HG03097 (cell line): Measurements from ENCODE around the gene NPAS2.

Experiments used
- ATAC-seq: cut with Tn5 transposase; IDR thresholded peaks from one replicate; pipeline ENCODE4 v1.9.1; 2021; ENCODE audit not compliant: unreplicated experiment, low FRiP score

The NPAS2 gene

DNA sequence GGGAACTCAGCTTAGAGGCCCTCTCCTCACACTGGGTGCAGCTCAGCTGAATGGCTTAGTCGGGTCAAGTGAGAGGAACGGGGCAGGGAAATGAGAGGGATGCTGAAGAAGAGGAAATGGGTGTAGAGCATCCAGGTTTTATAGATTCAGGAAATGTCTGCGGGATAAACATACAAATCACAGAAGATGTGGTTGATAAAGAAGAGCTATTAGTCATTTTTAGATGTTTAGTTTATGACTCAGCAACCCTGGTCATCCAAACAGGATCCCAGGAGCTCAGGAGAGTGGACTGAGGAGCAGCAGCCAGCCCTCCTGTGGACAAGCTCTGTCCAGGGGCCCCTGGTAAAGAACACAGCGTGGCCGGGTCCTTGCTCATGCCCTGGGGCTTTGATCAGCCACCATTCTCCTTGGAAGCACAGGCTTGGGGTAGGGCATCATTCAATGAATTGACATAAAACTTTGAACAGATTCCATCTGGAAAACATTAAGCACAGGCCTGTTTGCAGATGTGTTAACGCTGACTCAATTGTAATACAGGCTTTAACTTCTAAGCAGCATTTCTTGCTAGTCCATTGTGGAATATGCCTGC lies 83.0 kb downstream of the NPAS2 start:
- no peak for ATAC-seq

DNA sequence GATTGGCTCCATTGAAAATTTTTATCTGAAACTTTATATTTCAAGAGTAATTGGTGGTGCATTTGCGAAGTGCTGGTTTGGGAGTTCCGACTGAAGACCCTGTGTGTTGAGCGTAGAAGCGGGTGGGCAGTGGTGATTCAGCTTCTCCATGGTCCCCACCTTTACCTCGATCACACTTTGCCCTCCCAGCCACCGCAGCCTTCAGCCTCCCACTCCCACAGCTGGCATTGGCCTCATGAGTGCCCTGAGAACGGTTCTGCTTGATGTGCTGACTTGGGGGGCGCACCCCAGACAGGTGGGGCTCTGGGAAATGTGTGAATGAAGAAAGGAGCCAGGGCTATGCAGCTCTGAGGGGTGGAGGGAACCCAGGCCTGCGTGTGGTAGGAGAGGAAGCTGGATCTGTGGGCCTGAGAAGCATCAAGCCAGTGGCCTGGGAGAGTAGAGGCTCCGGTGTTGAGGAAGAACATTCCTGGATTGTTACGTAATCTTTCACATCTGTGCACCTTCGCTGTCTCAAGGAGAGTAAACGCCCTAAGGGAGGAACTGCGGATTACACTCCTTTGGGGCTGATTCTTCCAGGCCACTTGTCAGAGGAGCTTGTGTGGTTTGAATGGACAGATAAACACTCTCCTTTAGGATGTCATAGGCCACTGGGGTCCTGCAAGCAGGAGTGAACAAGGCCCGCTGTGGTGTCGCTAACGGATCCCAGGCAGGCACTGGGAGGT lies 83.8 kb downstream of the NPAS2 start:
- no peak for ATAC-seq

DNA sequence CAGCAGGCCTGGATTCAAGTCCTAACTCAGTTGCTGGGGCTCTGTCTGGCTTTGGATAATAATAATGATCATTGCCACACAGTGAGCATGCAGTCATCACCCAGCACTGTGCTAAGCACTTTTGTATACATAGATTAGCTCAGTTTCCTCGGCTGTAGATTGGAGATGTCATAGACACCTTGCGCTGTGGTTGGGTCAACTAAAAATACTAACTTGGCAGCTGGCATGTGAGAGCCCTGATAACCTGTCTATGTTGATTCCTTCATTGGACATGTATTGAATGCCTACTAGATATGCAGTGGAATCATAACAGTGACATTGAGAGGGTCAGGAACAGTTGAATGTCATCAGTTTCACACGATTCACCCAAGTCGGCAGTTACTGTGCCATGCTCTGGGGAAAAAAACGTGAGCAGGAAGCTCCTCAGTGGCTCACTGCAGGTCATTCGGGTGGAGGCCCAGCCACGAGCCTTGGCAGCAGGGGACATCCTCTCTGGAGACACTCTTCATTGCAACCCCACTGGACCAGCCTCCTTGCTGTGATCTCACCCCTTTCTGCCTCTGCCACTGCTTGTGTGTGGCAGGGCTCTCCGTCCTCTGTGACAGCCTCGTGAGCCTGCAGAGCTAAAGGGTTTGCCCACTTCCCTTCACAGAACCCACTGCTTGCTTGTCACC lies 85.3 kb downstream of the NPAS2 start:
- no peak for ATAC-seq

- ATAC-seq, result no peak
Measured at GRCh38 chr2:100906131-100906530, 86.2 kb downstream of the NPAS2 start.

DNA sequence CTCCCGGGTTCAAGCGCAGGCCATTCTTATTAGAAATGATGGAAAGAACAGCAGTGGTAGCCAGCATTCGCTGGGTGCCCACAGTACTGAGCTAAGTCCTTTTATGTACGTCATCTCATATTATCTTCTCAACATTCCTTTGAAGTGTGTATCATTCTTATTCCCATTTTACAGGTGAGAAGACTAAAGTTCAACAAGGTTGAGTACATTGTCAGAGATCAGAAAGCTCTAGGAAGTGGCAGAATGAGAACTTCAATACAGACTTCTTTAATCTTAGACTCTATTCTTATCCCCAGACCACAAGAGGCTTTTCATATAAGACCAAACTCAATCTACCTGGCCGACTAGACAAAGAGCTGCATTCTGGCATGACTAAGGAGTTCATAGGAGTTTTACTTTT lies 86.7 kb downstream of the NPAS2 start:
- no peak for ATAC-seq

DNA sequence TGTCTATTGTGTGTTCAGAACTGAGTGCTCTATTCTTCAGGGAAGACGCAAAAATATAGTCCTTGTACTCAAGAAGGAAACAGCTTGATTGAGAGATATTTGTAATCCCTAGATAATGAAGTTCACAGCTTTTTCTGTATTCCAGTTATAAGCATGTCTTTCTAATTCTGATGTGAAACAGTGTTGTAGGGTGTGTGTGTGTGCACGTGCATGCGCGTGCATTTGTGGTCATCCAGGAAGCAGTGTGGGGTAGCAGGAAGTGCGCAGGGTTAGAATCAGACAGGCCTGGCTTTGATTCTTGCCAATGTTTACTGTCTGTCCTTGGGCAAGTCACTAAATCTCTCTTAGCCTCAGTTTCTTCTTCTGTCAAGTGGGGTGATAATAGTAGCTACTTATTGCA lies 87.9 kb downstream of the NPAS2 start:
- no peak for ATAC-seq

DNA sequence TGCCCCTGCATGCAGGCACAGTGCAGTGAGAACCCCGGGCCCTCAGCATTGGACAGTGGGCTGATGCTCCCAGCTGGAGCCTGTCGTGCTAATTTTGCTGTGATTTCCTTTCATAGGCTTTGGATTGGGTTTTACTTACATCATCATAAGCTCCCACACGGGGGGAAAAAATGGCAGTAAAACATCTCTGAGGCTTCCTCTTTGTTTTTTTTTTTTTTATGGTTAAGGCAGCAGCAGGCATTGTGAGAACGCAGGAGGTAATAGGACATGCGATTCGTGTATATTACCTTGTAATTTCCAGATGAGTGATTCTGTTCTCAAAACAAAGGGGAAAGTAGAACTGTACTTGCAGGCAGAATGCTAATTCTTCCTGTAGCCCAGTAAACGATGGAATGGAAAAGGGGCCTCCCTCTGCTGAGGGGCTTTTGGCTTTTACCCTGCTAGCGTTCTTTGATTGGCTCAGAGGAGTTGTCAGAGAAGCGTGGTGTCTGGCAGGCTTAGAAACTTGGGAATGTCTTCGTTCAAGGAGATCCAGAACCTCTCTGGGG lies 89.7 kb downstream of the NPAS2 start:
- no peak for ATAC-seq

- ATAC-seq, result no peak
Measured at GRCh38 chr2:100910111-100910510, 90.2 kb downstream of the NPAS2 start.

DNA sequence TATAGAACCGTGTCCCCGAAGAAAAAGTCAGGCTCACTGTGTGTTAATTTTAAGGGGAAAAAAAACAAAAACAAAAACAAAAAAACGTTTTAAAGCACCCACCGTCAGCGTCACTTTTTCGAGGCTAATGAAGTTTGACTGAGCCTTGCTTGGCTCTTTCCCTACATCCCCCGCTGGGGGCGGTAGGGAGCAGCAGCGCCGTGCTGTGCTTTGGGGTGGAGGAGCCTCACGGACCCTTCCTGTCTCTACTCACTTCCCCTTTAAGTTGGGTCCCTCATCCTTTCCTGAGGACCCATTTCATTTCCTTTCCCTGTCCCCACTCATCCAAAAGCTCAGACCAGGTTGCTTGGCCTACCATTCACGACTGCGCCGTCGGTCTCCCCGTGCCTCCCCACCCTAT lies 99.4 kb downstream of the NPAS2 start:
- no peak for ATAC-seq

DNA sequence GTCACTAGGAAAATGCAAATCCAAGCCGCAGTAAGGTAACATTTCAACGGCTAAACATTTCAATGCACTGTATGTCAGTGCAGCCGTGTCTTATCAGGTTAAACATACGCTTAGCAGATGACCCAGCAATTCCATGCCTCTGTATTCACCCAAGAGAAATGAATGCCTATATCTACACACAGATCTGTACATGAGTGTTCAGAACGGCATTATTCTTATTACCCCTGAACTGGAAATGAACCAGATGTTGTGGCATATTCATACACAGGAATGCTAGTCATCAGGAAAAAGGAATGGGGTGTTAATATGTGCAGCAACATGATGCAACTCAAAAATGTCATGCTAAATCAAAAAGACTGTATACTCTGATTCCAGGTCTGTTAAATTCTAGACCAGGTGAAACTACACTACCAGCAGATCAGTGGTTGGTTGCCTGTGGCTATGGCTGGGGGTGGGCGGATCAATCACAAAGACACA lies 101.8 kb downstream of the NPAS2 start:
- ATAC-seq, result no peak

- ATAC-seq, result no peak
Measured at GRCh38 chr2:100923461-100924060, 103.6 kb downstream of the NPAS2 start.

DNA sequence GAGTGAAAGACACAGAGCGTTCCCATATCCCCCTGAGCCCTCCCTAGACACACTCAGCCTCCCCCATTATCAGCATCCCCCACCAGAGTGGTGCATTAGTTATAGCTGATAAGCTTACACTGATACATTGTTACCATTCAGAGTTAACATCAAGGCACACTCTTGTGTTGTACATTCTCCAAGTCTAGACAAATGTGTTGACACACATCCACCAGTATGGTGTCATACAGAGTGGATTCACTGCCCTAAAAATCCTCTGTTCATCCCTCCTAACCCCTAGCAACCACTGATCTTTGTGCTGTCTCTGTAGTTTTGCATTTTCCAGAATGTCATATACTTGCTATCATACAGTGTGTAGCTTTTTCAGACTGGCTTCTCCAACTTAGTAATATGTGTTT lies 104.2 kb downstream of the NPAS2 start:
- ATAC-seq, result no peak

DNA sequence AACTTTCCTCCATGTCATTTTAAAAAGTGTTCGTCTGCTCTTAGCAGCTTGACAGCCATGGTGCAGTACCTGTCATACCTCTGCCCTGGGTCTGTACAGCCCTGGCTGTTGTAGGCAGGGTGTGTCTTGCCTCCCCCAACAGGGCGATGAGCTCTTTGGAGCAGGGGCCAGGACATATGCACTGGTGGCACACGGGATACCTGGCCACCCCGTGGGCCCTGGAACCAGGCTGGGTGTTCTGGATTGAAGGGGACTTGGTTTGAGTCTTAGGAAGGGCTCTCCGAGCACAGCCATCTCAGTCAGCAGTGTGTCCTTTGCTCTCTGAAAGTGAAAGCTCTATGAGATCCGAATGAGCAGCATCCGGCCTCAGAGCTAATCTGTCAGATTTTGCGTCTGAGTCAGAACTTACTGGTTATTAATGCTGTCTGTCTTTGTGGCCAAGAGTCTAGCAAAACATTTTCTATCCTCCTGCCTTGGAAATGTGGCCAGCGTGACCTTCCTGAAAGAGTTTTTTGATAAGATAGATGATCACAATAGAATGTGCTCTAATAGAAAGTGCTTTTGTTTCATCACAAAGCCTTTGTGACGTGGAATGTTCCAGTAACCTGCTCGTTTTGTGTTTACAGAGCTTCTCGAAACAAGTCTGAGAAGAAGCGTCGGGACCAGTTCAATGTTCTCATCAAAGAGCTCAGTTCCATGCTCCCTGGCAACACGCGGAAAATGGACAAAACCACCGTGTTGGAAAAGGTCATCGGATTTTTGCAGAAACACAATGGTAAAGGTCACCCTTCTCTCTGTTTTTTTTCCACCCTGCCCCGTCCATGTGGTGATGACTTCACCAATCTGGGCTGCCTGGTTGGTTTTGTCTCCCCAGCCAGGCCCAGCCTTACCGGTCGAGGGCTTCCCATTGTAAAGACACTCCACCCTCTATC lies 104.8 kb downstream of the NPAS2 start:
- no peak for ATAC-seq

DNA sequence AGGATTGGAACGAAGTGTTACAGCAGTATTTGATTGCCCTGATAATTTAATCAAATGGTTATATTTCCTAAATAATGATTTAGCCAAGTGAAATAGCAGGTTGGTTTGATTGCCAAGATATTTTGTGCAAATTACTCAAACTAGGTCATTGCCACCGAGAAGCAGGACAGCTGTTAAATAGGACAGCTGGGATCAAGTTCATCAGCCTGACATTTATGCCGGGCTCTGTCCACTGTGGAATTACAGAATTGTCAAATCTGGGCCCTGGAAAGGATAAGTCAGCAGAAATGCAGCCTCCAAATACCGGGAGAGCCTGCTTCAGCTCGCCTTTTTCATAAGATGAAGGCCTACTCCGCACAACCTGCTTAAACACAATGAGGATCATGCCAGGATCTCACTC lies 108.3 kb downstream of the NPAS2 start:
- ATAC-seq, result no peak

DNA sequence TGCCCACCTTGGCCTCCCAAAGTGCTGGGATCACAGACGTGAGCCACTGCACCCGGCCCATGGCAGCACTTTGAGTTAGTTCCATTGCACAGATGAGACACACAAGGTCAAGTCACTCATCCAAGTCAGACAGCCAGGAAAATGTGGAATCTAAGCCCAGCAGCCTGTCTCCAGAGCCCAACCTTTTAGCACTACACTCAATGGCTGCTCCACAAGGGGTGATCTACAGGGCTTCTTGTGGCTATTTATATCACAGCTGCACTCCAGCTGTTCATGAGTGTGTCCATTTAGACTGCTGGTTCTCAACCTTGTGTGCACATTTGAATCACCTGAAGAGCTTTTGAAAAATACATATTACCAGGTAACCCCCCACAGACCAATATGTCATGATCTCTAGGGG lies 109.2 kb downstream of the NPAS2 start:
- no peak for ATAC-seq

DNA sequence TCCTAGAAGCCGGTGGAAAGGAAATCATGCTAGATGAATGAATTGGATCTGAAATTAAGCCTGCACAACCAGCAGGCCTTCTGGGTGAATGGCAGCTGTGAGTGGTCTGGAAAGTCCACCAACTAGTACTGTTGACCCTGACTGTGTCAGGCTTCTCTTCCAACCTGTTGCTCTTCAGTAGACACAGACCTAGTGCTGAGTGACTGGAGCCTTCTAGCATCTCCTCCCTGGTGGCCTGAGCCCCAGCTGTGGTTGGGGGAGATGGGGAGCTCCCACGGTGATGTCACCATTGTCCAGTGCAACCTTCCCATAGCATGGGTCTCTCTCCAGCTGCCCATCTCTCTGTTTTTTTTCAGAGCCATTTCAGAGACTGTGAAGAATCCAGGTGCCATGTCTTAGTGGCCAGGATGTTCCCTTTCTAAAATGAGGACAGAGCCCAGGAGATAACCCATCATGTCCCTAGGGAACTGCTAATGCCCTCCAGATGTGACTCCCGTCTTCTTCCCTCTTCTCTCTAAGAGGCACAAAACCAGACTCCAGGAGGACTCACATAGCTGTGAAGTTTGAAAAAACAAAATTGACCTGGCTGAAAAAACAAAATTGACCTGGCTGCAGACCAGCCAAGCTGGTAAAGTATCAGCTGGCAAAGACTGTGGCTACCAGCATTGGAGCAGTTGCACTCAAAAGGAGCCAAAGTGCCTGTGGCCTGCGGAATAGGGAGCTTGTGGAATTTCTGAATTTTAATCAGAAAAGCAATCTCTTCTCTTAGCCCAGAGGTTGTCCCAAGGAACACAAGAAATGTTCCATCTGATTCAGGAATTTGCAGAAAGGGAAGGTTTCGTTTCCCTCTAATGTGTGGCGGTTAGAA lies 114.8 kb downstream of the NPAS2 start:
- no peak for ATAC-seq

DNA sequence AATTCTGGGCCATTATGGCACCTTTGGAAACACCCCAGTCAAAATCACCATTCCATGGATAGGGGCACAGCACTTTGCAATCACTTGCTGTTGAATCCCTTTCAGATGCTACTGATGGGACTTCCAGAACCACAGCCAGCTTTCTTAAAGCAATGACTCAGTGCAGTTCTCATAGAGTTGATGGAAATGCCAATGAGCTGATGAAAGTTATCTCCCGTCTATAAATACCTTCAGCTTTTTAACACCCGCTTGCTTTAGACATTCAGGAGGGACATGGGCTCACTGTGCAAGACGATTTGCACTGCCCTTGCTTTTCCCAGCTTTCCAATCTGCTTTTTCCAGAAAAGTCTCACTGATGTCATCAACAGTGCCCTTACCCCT lies 115.4 kb downstream of the NPAS2 start:
- no peak for ATAC-seq

GRCh38 chr2:100936070-100936741 lies 116.3 kb downstream of the NPAS2 start:
- ATAC-seq, result no peak
